ENCODE data around the gene CACNA2D4. TPM values are rescaled to one million over a fixed set of nuclear protein-coding genes. Genes with fewer than 3 reads are reported as not detected.

CACNA2D4 gene
- total and polyA plus RNA-seq, 2 donors (not counting 1 experiment from before 2014, with no cell fraction given): 0.68 to 0.99 TPM

GRCh38 chr12:1859643-1860042 lies 58.8 kb downstream of the CACNA2D4 start:
- no peak overlapping the region for H3K4me3 ChIP-seq (replicated peaks in 1 of 4; ENCODE audit: control extremely low read depth in 1 of 4, insufficient read depth in 1 of 4, low read depth in 3 of 4, low read length in 4 of 4)
- peak in 1 of 2 donors; percentile 16 for DNase-seq (ENCODE audit: low read depth in 2 of 2)
- no peak overlapping the region for H3K27ac ChIP-seq (ENCODE audit: insufficient read depth, low read length)
- H3K4me2 ChIP-seq (ENCODE audit: extremely low read depth, insufficient read depth, low read length): no peak overlapping the region
- H3K27me3 ChIP-seq (ENCODE audit: control insufficient read depth, insufficient read depth, low read length): peaks cover 6% of the 10 kb centered on the region
- H3K79me2 ChIP-seq (ENCODE audit: control insufficient read depth, insufficient read depth, low read length): no peaks in the 10 kb centered on the region
- H3K4me1 ChIP-seq (ENCODE audit: control insufficient read depth, extremely low read depth, insufficient read depth, low read length): no peaks in the 10 kb centered on the region
- H4K20me1 ChIP-seq (ENCODE audit: control insufficient read depth, extremely low read depth, insufficient read depth, low read length): no peaks in the 10 kb centered on the region
- H2AFZ ChIP-seq (ENCODE audit: low read length): no peak overlapping the region
- H3K36me3 ChIP-seq (ENCODE audit: control insufficient read depth, insufficient read depth, low read length): no peaks in the 10 kb centered on the region
- TF ChIP-seq CTCF (conservative IDR thresholded peaks at IDR 0.05 in 1 of 2, IDR thresholded peaks at IDR 0.05 in 1 of 2; ENCODE audit: low read depth in 1 of 2, low read length in 2 of 2) (no peak), EZH2 (IDR thresholded peaks at IDR 0.05; ENCODE audit: low read length, missing control alignments) (no peak)
- no peaks in the 10 kb centered on the region for H3K9me3 ChIP-seq (ENCODE audit: control insufficient read depth, insufficient read depth, low read depth, low read length)
- no peak overlapping the region for H3K9ac ChIP-seq (ENCODE audit: insufficient read depth, low read length)

- Histone ChIP-seq H3K79me2 (ENCODE audit: control insufficient read depth, insufficient read depth, low read length) (no peaks in the 10 kb centered on the region), H4K20me1 (ENCODE audit: control insufficient read depth, extremely low read depth, insufficient read depth, low read length) (no peaks in the 10 kb centered on the region), H3K27ac (ENCODE audit: insufficient read depth, low read length) (no peak overlapping the region), H3K9me3 (ENCODE audit: control insufficient read depth, insufficient read depth, low read depth, low read length) (no peaks in the 10 kb centered on the region), H2AFZ (ENCODE audit: low read length) (no peak overlapping the region), H3K4me3 (replicated peaks in 1 of 4; ENCODE audit: control extremely low read depth in 1 of 4, insufficient read depth in 1 of 4, low read depth in 3 of 4, low read length in 4 of 4) (no peak overlapping the region), H3K36me3 (ENCODE audit: control insufficient read depth, insufficient read depth, low read length) (no peaks in the 10 kb centered on the region), H3K4me2 (ENCODE audit: extremely low read depth, insufficient read depth, low read length) (no peak overlapping the region), H3K4me1 (ENCODE audit: control insufficient read depth, extremely low read depth, insufficient read depth, low read length) (no peaks in the 10 kb centered on the region), H3K9ac (ENCODE audit: insufficient read depth, low read length) (no peak overlapping the region), H3K27me3 (ENCODE audit: control insufficient read depth, insufficient read depth, low read length) (peaks cover 6% of the 10 kb centered on the region)
- TF ChIP-seq CTCF (conservative IDR thresholded peaks at IDR 0.05 in 1 of 2, IDR thresholded peaks at IDR 0.05 in 1 of 2; ENCODE audit: low read depth in 1 of 2, low read length in 2 of 2) (no peak), EZH2 (IDR thresholded peaks at IDR 0.05; ENCODE audit: low read length, missing control alignments) (peak; percentile 24)
- DNase-seq (ENCODE audit: low read depth in 2 of 2): no peak
These were observed 60.0 kb downstream of the CACNA2D4 start for GRCh38 chr12:1858456-1858855.

- Histone ChIP-seq H2AFZ (ENCODE audit: low read length) (no peak overlapping the region), H3K4me1 (ENCODE audit: control insufficient read depth, extremely low read depth, insufficient read depth, low read length) (no peaks in the 10 kb centered on the region), H3K27ac (ENCODE audit: insufficient read depth, low read length) (no peak overlapping the region), H3K27me3 (ENCODE audit: control insufficient read depth, insufficient read depth, low read length) (peaks cover 6% of the 10 kb centered on the region), H3K36me3 (ENCODE audit: control insufficient read depth, insufficient read depth, low read length) (no peaks in the 10 kb centered on the region), H3K79me2 (ENCODE audit: control insufficient read depth, insufficient read depth, low read length) (no peaks in the 10 kb centered on the region), H3K4me2 (ENCODE audit: extremely low read depth, insufficient read depth, low read length) (no peak overlapping the region), H3K4me3 (replicated peaks in 1 of 4; ENCODE audit: control extremely low read depth in 1 of 4, insufficient read depth in 1 of 4, low read depth in 3 of 4, low read length in 4 of 4) (no peak overlapping the region), H3K9ac (ENCODE audit: insufficient read depth, low read length) (no peak overlapping the region), H3K9me3 (ENCODE audit: control insufficient read depth, insufficient read depth, low read depth, low read length) (no peaks in the 10 kb centered on the region), H4K20me1 (ENCODE audit: control insufficient read depth, extremely low read depth, insufficient read depth, low read length) (no peaks in the 10 kb centered on the region)
- DNase-seq (ENCODE audit: low read depth in 2 of 2): no peak
- TF ChIP-seq EZH2 (IDR thresholded peaks at IDR 0.05; ENCODE audit: low read length, missing control alignments): no peak
- no peak for TF ChIP-seq CTCF (conservative IDR thresholded peaks at IDR 0.05 in 1 of 2, IDR thresholded peaks at IDR 0.05 in 1 of 2; ENCODE audit: low read depth in 1 of 2, low read length in 2 of 2)
These were observed 60.6 kb downstream of the CACNA2D4 start for GRCh38 chr12:1857821-1858220.
